Measurements from ENCODE around the gene CBFA2T3.
"Not testable (repeated sequence)": the region's sequence is repeated elsewhere in the genome, so short reads cannot be mapped to it uniquely, and the experiment has no call there.

CBFA2T3 gene

DNA sequence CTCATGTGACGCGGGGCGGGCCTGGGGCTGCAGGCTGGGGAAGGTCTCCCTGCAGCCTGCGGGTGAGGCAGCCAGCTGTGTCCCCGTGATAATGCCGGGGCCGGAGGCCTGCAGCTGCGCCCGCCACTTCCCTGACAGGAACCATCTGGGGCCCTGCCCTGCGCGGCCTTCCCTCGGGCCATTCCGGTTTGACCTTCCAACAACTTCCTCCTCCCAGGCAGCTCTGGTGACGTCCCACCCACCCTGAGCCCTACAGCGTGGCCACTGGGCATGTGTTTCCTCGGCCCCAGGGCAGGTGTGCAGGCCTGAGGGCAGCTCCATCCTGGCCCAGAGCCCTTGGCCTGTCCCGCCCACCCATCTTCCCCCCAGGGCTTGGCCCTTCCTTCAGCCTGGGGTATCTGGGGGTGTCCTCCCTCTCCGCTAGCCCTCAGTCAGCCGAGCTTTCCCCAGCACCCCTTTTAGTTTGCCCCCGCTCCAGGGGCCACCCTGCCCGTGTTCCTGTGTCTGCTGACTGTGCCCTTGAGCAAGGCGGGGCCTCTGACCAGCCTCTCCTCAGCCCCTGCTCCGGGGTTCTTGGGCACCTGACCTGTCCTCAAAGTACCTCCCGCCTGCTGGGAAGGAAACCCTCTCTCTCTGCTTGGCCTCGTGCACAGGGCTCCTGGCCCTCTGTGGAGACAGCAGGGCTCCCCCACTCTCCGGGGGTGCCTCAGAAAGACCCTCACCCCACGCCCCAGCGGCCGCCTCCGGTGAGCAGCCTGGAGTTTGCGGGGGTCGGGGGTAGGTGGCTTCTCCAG, at the start of gene CBFA2T3:
Gene CBFA2T3 (minus strand): TSS at position 190 of the 794 bp plus-strand sequence. CDS start 400 bp downstream, outside the sequence.
- DNase-seq (ENCODE audit: low read depth in 2 of 3, low spot score in 2 of 3), result no peak

DNA sequence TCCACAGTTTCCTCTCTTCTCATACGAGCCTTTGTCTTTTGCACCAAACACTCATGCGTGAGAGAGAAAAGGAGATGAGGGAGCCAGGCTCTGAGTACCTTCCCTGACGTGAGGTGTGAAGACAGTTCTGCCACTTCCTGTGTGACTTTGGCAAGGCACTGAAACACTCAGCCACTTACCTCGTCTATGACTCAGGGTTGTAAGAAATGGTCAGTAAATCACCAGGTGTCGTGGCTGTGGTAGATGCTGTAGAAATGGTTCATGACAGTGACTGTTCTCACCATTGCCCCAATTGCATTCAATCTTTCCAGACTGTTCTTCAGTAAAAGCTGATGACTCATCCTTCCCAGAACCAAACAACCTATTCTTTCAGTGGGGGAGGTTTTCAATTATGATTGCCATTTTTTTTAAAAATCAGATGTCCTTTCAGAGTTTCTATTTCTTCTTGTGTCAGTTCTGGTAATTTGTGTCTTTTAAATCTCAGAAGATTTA, 49.2 kb upstream of the CBFA2T3 start:
- peak in 1 of 3 experiments; percentile 36 for DNase-seq (ENCODE audit: low read depth in 2 of 3, low spot score in 2 of 3)

DNA sequence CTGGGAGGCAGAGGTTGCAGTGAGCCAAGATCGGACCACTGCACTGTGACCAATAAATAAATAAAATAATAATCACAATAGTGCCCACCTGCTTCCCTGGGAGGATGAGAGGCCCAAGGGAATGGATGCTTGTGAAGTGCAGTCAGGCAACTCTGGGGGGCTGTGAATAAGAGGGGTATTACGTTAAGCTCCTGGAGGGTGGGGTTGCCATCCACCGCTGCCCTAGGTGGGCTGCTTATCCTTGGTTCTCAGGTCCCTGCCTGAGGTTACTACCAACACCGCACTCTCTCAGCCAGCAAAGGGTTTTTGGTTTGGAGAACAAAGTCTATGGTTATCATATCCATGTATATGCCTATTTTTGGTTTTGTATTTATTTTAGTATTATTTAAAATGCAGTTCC, 48.6 kb upstream of the CBFA2T3 start:
- no peak for DNase-seq (ENCODE audit: low read depth in 2 of 3, low spot score in 2 of 3)

DNA sequence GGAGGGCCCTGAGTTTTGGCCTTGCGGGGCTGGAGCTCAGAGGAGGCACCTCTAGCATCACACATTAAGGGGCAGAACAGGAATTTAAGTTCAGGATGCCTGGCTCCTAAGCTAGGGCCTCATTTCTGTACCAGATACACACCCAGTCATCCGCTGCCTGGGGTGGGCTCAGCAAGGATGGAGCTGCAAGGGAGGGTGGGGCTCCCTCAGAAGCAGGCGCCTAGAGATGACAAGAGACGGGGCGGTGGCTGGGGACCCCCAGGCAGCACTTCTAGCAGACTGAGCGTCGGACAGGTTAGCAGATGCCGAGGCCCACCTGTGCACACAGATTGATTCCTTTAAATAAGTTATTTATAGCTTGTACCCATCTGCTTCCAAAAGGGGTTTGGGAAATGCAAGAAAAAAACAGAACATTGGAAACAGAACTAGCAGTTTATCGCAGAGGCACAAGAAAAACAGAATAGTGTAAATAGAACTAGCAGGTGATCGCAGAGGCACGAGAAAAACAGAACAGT, 47.6 kb upstream of the CBFA2T3 start:
- no peak for DNase-seq (ENCODE audit: low read depth in 2 of 3, low spot score in 2 of 3)

DNA sequence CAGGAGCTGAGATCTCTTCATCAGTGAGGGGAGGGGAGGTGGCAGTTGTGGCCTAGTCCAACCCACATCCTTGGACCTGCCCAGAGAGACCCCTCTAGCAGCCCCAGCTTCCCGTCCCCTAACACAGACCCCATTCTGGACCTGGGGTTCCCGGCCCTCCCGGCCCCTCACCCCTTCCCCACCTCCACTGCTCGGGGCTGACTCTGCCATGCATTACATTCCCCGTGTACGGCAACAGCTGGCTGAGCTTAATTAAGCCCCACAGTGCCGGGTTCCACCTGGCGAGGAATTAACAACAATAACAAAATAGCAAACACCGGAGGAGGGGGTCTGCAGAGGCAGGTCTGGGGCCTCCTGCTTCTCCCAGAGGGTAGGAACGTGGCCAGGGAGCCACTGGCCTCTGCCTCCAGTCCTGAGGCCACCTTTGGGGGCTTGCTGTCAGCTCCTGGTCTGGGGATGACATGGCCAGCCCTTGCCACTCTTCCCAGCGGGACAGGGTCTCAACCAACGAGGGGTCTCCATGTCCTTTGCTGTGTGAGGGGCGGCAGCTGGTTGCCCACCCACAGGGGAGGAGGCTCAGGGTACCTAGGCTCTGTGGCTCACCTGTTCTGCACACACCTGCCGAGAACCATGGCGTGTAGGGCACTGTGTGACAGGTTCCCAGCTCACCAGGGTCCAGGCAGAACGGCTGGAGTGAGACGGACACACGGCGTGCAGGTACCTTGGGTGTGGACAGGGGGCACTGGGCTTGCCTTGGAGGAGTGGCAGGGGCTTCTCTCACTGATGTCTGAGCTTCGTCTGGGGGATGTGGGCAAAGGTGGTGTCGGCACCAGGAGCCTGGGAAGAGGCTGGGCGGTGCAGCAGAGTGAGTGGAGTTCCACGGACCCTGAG, 46.9 kb upstream of the CBFA2T3 start:
- DNase-seq (ENCODE audit: low read depth in 2 of 3, low spot score in 2 of 3), result no peak

DNA sequence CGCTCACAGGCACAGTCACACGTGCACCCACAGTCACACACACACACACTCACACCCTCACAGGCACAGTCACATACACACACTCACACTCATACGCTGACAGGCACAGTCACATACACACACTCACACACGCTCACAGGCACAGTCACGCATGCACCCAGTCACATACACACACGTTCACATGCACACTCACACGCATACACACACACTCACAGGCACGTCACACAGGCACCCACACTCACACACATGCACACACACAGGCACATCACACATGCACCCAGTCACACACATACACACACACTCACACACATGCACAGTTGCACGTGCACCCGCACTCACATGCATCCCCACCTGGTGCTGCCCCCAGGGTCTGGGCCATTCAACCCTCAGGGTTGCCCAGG, 46.1 kb upstream of the CBFA2T3 start:
- DNase-seq (ENCODE audit: low read depth in 2 of 3, low spot score in 2 of 3), result no peak

DNA sequence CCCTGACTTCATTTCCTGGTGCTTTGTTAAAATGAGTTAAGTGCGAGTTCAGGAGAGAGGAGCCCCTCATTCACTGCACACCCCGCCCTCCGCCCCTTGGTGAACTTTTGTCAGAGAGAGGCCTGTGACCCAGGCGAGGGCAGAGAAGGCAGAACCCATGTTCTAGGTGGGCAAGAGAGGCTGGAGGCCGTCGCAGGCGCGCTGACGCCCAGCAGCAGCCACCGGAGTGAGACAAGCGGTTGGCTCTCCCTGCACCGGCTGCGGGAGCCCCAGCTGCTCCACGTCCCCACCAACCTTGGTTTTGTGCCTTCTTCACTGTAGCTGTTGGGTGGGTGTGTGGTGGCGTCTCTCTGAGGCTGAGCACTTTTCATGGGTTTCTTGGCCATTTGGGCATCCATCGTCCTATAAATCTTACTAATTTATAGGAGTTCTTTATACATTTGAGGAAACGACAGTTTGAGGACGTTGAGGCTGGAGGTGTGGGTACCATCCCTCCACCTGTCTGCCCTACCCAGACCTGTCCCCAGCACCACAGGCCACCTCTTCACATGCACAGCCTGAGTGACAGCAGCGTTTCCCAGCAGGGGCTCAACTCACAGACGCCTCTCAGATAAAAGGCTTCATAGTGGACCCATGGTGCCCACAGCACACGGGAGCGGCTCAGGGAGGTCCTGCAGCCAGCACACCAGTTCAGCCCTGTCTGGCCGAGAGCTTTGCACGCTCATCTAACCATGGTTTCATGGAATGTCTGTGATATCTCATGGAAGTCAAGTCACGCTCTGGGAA, 45.2 kb upstream of the CBFA2T3 start:
- no peak for DNase-seq (ENCODE audit: low read depth in 2 of 3, low spot score in 2 of 3)

DNA sequence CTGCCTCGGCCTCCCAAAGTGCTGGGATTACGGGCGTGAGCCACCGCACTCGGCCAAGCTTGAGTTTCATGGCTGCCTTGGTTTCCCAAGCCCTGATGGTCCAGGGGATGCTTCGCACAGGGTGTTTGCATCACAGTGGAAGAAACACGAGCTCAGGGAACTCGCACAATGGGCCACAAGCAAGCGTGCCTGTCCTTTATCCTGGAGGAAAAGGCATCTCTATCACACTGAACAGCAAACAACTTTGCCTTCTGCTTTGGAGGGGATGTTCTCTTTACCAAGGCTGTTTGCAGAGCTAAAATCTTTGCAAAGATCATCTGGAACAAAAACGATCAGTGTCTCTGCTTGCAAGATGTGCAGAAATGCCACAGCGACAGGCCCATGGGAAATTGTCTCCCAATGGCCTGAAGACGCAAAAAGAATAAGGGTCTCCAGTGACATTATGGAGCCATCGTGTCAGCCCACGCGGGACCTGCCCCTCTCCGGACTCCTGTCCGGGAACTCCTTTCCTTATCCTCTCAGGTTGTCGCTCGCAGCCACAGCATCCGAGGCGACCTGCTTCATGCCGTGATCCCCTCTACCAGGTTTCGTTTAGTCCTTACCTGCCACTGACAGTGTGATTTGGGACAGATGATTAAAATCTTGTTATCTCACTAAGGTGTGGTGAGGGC, 44.1 kb upstream of the CBFA2T3 start:
- no peak for DNase-seq (ENCODE audit: low read depth in 2 of 3, low spot score in 2 of 3)

DNA sequence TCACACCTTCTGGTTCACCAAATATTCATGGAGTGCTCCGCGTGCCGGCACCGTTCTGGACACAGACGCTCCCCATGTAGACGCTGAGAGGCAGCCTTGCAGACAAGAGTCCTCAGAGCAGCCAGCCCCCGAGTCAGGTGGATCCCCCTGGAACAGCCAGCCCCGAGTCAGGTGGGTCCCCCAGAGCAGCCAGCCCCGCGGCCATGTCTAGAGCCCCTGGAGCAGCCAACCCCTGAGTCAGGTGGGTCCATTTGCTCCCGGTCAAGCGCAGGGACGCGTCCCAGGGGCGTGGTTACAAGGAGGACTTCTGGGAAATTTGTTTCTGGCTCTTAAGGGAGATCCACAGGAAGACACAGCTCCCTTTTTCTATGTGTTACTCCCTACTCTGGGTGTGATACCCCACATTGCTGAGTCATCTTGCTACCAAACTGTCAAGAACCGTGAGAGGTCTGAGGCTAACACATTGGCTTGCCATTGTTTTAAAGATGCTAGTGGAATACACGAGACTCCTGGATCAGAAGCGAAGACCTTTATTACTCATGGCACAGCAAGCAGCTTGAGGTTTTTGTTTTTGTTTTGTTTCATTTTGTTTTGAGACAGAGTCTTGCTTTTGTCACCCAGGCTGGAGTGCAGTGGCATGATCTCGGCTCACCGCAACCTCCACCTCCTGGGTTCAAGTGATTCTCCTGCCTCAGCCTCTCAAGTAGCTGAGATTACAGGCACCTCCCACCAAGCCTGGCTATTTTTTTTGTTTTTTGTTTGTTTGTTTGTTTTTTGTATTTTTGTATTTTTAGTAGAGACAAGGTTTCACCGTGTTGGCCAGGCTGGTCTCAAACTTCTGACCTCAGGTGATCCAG, 43.3 kb upstream of the CBFA2T3 start:
- no peak for DNase-seq (ENCODE audit: low read depth in 2 of 3, low spot score in 2 of 3)

DNA sequence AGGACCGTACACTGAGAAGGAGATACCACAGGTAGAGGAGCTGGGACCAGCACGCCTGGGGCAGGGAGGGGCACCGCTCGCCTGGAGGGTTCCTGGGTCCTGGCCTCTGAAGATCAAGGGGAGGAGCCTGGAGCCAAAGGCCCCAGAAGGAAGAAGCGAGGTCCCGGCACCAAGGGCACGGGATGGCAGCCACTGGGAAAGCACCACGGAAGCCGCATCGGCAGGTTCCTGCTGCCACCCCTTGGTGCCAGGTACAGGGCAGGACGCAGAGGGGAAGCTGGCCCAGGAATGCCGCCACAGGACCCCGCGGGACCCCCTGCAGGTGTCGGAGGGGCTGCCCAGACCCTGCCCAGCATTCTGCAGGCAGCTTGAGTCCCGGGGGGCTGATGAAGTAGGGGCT, 42.5 kb upstream of the CBFA2T3 start:
- no peak for DNase-seq (ENCODE audit: low read depth in 2 of 3, low spot score in 2 of 3)

DNA sequence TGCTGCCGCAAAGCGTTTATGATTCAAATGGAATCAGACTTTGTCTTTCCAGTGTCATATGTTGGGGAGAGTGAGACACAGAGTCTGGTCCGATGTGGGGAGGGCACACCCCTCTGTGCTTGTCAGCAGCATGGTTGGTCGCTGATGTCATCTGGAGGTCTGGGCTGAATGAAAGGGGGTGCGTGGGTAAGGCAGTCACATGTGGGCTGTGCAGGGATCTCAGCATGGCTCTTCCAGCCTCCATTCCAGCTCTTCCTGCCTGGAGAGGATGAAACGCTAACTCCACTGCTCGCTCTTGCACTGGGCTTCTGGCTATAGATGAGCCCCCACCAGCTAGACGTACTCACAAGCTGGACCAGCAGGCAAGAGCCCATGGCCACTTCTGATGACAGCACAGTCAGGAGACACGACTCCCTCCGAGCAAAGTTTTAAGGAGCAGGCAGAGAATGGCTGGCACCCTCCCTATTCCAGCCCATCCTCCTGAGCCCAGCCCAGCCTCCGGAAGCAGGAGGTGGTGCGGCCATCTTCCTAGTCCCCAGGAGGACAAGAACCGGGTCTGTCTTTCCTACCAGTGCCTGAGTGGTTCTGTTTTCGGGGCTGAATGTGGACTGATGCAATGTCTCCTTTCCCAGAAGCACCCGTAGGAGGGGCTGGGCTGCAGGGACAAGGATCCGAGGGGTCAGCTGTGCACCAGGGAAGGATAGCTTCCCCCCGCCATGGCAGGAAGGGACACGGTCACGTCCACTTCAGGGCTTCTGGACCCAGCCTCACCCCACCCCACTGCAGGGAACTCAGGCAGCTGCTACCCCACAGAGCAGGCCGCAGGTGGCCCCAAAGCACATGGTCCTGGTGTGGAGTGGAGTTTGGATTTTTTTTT, 41.5 kb upstream of the CBFA2T3 start:
- no peak for DNase-seq (ENCODE audit: low read depth in 2 of 3, low spot score in 2 of 3)

DNA sequence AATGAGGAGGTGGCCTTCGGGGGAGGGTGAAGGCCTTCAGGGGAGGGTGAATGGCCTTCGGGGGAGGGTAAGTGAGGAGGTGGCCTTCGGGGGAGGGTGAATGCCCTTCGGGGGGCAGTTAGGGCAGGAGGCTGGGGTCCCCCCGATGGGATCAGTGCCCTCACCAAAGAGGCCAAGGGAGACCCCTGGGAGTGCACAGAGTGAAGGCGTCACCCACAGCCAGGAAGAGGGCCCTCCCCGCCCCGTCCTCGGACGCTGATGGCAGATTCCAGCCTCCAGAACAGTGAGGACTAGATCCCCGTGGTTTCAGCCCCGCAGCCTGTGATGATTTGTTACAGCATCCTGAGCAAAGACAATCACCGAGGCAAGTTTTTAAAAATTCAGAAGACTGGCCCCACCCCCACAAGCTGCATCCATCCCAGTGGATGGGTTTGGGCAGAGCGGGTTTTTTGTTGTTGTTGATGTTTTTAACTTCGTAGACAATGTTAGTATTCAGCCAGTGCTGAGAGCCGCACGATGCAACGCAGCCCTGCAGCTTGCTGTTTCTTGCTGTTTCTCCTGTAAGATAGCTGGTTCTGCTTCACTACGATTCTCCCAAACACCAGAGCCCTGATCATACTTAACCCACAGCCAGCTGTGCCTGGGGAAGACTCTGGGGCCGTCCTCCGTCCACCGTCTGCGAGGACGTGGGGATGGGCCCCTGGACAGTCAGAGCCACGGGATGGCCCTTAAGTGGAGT, 40.7 kb upstream of the CBFA2T3 start:
- DNase-seq (ENCODE audit: low read depth in 2 of 3, low spot score in 2 of 3), result no peak

DNA sequence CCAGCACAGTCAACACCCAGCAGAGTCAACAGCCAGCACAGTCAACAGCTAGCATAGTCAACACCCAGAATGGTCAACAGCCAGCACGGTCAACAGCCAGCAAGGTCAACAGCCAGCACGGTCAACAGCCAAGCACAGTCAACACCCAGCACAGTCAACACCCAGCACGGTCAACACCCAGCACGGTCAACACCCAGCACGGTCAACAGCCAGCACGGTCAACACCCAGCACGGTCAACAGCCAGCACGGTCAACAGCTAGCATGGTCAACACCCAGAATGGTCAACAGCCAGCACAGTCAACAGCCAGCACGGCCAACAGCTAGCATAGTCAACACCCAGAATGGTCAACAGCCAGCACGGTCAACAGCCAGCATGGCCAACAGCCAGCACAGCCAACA, 39.6 kb upstream of the CBFA2T3 start:
- DNase-seq (ENCODE audit: low read depth in 2 of 3, low spot score in 2 of 3), result not testable (repeated sequence)

DNA sequence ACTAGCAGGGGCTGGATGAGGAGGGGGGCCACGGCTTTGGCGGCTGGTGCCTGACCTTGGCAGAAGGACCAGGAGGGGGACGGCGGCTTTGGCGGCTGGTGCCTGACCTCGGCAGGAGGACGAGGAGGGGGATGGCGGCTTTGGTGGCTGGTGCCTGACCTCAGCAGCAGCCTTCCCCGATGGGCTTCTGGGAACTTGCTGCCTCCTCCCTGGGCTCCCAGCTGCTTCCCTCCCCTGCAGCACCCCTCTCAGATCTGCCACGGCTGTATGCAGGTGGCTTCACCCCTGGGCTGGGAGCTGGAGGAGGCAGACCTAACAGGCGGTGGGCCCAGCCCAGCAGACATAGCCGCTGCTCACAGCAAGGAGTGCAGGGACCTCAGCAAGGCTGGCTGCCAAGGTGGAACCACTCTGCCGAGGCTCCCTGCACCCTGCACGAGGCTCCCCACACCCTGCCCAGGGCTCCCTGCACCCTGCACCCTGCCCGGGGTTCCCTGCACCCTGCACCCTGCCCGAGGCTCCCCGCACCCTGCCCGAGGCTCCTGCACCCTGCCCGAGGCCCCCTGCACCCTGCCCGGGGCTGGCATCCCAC, 38.4 kb upstream of the CBFA2T3 start:
- DNase-seq (ENCODE audit: low read depth in 2 of 3, low spot score in 2 of 3), result no peak

DNA sequence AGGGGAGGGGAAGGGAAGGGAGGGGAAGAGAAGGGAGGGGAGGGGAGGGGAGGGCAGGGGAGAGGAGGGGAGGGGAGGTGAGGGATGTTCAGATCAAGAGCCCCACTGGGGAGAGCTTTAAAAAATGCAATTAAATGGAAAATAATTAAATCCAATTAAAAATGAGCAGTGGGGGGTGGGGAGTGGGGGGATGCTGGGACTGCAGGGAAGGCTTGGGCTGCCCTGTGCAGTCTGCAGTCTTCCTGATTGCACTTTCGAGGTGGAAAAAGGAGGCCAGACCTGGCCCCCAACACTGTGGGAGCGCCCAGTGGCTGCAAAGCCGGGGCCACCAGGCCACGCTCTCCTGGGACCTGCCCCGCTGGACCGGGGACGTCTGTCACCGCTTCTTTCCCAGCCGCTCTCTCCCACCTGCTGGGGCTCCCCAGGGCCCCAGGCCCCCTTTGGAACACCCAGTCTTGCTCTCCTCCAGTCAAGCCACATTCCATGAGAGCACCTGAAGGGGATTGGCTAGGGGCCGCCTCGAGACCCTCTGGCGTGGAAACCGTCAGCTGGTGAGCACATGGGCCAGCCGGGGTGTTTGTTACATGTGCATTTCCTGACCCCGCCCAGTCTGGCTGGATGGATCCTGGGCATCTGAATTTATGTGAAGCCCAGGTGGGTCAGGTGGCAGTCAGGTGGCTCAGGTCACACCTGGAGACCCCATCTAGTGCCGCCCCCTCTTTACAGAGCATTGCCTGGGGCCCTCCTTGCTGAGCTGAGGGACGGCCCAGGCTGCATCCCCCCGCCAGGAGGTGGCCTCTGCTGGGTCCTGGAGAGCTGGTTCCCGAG, 37.6 kb upstream of the CBFA2T3 start:
- no peak for DNase-seq (ENCODE audit: low read depth in 2 of 3, low spot score in 2 of 3)

DNA sequence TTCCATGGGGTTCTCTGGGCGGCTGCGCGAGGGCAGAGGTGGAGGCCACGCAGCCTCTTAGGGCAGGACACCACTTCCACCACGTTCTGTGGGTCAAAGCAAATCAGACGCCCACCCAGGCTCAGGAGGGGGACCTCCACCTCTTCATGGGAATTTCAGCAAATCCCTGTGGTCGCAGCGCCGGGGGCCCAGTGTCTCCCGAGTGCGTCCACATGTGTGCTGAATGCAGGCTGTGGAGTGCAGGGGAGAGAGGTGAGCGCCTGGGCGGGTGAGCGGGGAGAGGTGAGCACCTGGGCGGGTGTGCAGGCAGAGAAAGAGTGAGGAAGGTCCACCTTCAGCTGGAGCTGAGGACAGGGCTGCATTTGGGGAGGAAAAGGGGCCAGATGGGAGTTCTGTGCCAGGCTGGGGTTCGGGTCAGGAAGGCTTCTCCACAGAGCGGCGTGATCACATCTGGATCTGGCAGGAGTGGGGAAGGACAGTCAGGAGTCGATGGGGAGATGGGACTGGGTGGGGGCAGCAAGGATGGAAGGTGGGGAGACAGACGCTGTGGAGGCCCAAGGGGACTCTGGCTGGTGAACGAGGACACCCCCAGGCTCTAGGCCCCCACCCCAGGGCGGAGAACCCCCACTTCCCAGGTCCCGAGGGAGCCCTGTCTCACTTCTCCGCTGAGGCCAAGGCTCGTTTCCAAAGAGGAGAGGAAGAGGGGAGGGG, 36.8 kb upstream of the CBFA2T3 start:
- no peak for DNase-seq (ENCODE audit: low read depth in 2 of 3, low spot score in 2 of 3)
